Amygdala (tissue), 56 donors: ENCODE measurements around the gene AAMDC.
"Not testable (repeated sequence)": the region's sequence is repeated elsewhere in the genome, so short reads cannot be mapped to it uniquely, and the experiment has no call there.

Experiments
- DNase-seq, 56 donors: peaks; one replicate each; lab custom pipeline; 2025; lab: John Stamatoyannopoulos, UW

The AAMDC gene

GRCh38 chr11:77883775-77884174, 62.8 kb downstream of the AAMDC start:
- no peak for DNase-seq

- no peak for DNase-seq
Observed at GRCh38 chr11:77884186-77884828, 63.4 kb downstream of the AAMDC start.

DNA sequence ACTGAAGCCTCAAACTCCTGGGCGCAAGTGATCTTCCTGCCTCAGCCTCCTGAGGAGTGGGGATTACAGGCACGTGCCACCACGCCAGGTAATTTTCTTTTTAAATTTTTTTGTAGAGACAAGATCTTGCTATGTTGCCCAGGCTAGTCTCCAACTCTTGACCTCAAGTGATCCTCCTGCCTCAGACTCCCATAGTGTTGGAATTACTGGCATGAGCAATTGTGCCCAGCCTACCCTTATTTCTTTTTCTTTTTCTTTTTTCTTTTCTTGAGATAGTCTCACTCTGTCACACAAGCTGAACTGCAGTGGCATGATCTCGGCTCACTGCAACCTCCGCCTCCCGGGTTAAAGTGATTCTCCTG, 63.9 kb downstream of the AAMDC start:
- no peak for DNase-seq

DNA sequence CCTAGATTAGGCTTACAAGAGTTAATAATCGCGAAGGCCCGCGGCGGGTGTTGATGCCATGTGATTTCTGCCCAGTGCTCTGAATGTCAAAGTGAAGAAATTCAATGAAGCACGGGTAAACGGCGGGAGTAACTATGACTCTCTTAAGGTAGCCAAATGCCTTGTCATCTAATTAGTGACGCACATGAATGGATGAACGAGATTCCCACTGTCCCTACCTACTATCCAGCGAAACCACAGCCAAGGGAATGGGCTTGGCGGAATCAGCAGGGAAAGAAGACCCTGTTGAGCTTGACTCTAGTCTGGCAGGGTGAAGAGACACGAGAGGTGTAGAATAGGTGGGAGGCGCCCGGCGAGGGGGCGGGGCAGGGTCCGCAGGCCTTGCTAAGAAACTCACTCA, 65.5 kb downstream of the AAMDC start:
- DNase-seq, result no peak

- DNase-seq, result not testable (repeated sequence)
Observed at GRCh38 chr11:77889045-77889444, 68.1 kb downstream of the AAMDC start.

GRCh38 chr11:77890100-77890614, 69.2 kb downstream of the AAMDC start:
- not testable (repeated sequence) for DNase-seq

DNA sequence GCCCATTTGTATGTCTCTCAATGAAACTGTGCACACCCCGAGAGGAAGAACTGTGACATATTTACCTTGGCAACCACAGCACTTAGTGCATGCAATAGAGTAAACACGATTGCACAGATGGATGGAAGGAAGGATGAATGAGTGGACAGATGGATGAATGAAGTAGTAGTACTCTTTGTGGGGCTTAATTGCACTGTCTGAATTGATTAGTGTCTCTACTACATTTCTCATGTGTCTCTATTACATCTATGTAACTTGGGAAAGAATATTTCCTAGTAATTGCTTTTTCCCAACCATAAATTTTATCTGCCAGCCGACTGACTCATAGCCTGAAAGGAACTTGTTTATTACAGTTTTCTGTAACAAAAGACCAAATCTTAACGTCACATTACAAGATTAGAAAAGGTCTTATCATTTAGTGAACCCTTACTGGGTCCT, 69.7 kb downstream of the AAMDC start:
- not testable (repeated sequence) for DNase-seq

DNA sequence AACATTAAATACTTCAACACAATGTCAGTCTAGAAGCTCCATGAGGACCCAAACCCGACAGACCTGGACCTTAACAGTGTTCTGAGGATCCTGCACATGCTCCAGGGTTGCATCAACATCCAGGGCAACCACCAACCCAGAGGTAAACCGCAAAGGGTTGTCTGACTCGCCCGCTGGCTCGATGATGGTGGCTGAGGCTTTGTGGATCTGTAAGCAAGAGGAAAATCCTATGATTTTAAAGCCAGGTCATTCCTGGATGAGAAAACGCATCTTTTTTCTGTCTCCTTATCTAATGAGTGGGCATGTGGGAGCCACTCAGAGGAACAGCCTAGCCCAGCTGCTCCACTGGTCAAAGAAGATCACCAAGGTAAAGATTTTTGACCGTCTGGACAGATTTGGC, 70.3 kb downstream of the AAMDC start:
- not testable (repeated sequence) for DNase-seq

GRCh38 chr11:77891703-77892102, 70.8 kb downstream of the AAMDC start:
- not testable (repeated sequence) for DNase-seq

DNA sequence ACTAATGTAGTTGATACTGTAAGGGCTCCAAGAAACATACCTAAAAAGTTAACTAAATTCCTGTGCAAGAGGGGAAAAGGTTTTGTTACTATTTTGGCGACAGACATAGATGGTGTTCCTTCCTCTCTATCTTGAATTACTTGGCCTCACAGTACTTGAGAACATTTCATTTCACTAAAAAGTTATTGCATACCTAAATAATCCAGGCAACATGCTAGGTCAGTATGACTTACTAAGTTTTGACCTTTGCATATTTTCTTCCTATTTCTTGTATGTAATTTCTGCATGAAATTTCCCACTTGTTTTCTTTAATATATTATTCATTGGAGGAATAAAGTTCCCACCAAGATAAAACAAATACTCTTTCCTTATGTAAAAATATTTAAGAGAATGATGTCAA, 74.0 kb downstream of the AAMDC start:
- not testable (repeated sequence) for DNase-seq

GRCh38 chr11:77908835-77909234, 87.9 kb downstream of the AAMDC start:
- no peak for DNase-seq

- DNase-seq, result no peak
Observed at GRCh38 chr11:77909277-77909676, 88.3 kb downstream of the AAMDC start.

GRCh38 chr11:77910828-77911227, 89.9 kb downstream of the AAMDC start:
- DNase-seq, result not testable (repeated sequence)

GRCh38 chr11:77913608-77914306, 92.8 kb downstream of the AAMDC start:
- DNase-seq, result not testable (repeated sequence)

DNA sequence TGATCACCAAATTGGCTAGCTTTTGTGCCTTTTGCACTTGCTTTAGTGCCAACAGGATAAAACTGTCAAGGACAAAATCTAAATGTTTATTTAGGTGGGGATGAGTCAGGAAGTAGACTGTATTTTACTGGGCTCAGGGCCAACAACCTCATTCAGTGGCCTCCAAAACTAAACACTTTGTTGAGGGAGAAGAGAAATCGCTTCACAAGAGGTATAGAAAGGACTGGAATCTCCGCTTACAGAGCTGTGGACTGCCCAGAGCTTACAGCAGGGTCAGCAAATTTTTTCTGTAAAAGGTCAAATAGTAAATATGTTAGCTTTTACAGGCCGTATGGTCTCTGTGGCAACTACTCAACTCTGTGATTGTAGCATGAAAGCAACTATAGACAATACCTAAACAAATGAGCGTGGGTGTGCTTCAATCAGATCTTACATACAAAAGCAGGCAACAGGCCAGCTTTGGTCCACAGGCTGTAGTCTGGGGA, 93.4 kb downstream of the AAMDC start:
- peak in 1 of 56 donors; percentile 1 for DNase-seq

DNA sequence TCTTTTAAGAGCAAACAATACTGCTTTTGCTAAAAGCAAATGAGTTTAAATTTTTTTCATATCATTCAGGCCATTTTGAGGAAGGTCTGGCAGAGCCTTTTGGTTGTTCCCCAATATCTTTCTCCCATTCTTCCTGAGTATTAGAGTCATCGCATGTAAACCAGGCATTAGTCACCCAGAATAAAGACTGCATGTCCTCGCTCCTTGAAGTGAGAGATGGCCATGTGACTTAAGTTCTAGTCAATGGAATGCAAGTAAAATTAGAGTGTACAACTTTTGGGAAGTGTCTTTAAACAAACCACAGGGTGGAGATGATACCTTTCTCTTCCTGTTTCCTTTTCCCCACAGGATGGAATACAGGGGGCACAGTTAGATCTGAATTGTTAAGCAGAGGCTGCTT, 96.8 kb downstream of the AAMDC start:
- DNase-seq, result not testable (repeated sequence)
